Activated CD8-positive, alpha-beta memory T cell treated with anti-CD3 and anti-CD28 coated beads, Interleukin-2, amount 50 U/mL, for 48 hours (primary cell): ENCODE data around the gene HMGB1.

ENCODE experiments used
- DNase-seq: peaks from one replicate; pipeline ENCODE4 v3.0.0-alpha.2; 2020

HMGB1 gene

GRCh38 chr13:30465593-30466357, at the start of gene HMGB1:
Gene HMGB1 (minus strand): TSS chr13:30465936. CDS start chr13:30463680, 2,256 bp downstream.
- DNase-seq = peak; percentile 96

GRCh38 chr13:30510811-30511371, 45.2 kb upstream of the HMGB1 start:
- no peak for DNase-seq

- no peak for DNase-seq
Observed at GRCh38 chr13:30510091-30510490, 44.4 kb upstream of the HMGB1 start.

GRCh38 chr13:30509254-30510050, 43.7 kb upstream of the HMGB1 start:
- no peak for DNase-seq

GRCh38 chr13:30504081-30504480, 38.3 kb upstream of the HMGB1 start:
- no peak for DNase-seq

GRCh38 chr13:30502237-30502636, 36.5 kb upstream of the HMGB1 start:
- DNase-seq = no peak

GRCh38 chr13:30499338-30499737, 33.6 kb upstream of the HMGB1 start:
- DNase-seq = no peak

- DNase-seq = no peak
Observed at GRCh38 chr13:30496147-30496546, 30.4 kb upstream of the HMGB1 start.

- DNase-seq = no peak
Observed at GRCh38 chr13:30495746-30496145, 30.0 kb upstream of the HMGB1 start.

- no peak for DNase-seq
Observed at GRCh38 chr13:30493658-30494381, 28.1 kb upstream of the HMGB1 start.

GRCh38 chr13:30487075-30487470, 21.3 kb upstream of the HMGB1 start:
- no peak for DNase-seq

GRCh38 chr13:30486230-30487074, 20.7 kb upstream of the HMGB1 start:
- no peak for DNase-seq

- DNase-seq = no peak
Observed at GRCh38 chr13:30481241-30481760, 15.6 kb upstream of the HMGB1 start.

GRCh38 chr13:30480292-30480950, 14.7 kb upstream of the HMGB1 start:
- no peak for DNase-seq

- no peak for DNase-seq
Observed at GRCh38 chr13:30479883-30480219, 14.1 kb upstream of the HMGB1 start.

GRCh38 chr13:30479154-30479882, 13.6 kb upstream of the HMGB1 start:
- no peak for DNase-seq

GRCh38 chr13:30477346-30478195, 11.8 kb upstream of the HMGB1 start:
- DNase-seq = no peak

GRCh38 chr13:30473675-30474074, 7.9 kb upstream of the HMGB1 start:
- no peak for DNase-seq

- DNase-seq = no peak
Observed at GRCh38 chr13:30466841-30467252, 1.1 kb upstream of the HMGB1 start.

GRCh38 chr13:30466358-30466714, 600 bp upstream of the HMGB1 start:
- no peak for DNase-seq
